KG1 (cell line): ENCODE results near the gene ZNHIT6.

Experiments used
- DNase-seq: peaks from one replicate; lab custom pipeline; 2025; lab: John Stamatoyannopoulos, UW

ZNHIT6 gene

DNA sequence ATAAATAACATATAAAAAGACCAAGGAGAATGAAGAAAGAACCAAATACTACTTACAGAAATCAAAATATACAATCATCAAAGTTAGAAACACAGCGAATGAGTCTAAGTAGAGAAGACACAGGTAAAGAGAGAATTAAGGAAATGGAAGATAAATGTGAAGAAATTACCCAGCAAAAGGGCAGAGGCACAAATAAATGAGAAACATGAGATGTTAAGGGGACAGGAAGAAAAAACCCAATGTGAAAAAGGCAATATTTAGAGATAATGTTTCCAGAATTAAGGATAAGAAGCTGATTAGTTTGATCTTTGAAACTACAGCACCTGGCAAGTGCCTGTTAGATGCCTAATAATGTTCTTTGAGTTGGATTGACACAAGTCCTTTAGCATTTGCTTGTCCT is 86.8 kb downstream of the ZNHIT6 start:
- no peak for DNase-seq

DNA sequence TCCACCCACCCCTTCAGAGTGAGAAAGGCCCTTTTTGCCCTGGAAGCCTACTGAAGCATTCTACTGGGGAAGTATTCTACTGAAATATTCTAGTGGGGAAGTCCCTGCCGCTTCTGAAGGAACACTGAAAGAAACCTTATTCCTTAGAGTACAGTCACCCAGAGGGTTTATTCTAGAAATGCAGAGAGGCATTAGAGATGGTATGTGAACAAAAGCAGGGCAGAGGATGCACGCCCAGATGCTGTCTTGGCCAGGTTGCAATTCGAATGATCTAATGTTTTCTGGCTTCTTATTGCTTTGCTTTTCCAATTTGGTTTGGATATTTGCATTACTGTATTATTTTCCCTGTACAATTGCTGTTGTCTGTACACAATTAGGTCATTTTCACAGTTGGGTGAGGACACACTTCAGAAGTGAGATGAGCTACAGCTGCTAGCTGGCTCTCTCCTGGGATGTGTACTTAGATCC is 90.6 kb downstream of the ZNHIT6 start:
- no peak for DNase-seq

- no peak for DNase-seq
These were observed 91.5 kb downstream of the ZNHIT6 start for GRCh38 chr1:85616736-85617135.

- DNase-seq: no peak
These were observed 91.9 kb downstream of the ZNHIT6 start for GRCh38 chr1:85616364-85616705.

DNA sequence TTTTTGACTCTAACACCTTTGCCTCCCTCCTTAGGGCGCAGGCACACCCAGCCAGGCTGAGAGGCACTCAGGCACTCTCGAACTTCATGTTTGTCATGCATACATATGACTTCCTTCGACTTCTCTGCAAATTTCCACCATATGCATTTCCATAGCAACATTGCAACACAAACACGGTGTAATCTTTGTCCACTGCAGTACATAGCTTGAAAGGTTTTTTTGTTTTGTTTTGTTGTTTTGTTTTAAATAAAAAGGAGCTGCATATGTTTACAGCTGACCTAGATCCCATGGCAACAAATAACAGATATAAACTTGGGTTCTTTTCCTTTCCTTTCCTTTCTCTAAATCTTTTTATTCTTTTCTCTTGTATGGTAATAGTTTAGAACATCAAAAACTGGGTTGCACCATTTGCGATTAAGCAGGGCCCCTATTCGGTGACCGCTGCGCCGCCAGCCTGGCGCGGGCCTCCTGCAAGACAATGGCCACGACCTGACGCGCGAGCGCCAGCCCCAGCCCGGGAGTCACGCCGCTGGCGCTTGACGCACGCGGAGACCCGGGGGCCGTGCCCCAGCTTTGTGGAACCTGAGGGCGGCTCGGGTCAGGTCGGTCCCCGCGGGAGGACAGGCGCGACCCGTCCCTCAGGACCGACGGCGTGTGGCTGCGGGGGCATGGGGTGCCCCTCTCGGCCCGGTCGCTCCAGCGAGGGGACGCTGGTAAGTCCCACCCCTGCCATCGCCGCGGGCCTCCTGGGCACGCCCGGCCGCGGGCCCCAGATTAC is 92.5 kb downstream of the ZNHIT6 start:
- no peak for DNase-seq

DNA sequence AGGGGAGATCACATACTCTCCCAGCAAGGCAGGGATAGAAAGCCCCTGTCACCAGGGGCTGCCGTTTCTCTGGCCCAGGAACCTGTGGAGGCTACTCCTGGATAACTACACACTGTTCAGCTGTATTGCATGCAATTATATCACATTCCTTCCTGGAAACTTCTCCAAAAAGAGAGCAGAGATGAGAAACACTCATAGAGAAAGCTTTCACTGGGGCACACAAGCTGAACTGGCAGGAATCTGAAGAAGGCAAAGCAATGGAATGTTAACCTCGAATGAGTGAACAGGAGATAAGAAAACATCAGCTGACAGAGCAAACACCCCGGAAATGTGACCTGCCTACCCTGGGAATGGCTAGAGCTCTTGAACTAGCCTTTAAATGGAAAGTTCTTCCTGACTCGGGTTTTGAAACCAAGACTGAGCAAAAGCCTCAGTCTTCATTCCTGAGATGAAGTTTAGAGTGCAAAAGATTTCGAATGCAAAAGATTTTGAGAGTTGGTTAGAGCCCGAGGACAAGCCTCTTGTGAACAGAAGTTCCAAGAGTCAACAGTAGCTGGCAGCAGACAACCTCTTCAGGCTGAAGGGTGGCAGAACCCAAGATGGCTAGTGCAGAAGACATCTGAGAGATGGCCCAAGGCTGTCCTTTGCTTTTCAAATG is 95.4 kb downstream of the ZNHIT6 start:
- DNase-seq: no peak

DNA sequence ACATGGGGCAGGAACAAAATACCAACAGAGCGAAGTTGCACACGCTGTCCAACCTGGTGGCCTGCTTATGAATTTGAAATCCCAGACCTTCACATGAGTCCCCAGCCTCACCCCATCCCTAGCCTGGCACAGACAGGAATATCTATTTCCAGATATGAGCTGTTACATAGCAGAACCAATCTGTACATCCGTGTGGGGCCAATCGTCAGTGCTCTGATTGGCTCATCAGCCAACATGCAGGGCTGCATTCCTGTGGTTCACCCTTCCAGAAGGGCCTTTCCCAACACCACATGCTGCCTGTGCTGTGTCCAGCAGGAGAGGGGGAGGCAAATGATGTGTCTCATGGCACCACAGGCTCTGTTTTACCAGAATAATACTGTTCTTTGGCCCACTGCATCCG is 96.4 kb downstream of the ZNHIT6 start:
- DNase-seq: no peak

DNA sequence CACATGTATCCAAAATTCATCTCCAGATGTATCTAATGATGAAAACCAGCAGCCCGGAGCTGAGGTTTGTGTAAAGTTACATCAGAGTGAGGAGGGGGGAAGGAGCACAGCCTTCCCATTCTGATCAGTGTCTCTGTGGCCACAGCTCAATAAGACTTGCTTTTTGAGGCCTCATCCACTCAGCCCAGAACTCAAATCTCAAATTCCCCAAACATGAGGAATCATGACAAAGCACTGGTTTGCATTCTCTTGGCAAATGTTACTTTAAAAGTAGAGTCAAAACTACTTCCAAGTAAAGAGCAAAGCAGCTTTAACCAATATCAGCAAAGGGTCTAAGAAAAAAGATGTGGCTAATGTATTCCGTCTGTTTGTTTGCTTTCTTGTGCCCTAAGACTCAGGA is 96.8 kb downstream of the ZNHIT6 start:
- DNase-seq: no peak

GRCh38 chr1:85609976-85610375 is 98.3 kb downstream of the ZNHIT6 start:
- no peak for DNase-seq

DNA sequence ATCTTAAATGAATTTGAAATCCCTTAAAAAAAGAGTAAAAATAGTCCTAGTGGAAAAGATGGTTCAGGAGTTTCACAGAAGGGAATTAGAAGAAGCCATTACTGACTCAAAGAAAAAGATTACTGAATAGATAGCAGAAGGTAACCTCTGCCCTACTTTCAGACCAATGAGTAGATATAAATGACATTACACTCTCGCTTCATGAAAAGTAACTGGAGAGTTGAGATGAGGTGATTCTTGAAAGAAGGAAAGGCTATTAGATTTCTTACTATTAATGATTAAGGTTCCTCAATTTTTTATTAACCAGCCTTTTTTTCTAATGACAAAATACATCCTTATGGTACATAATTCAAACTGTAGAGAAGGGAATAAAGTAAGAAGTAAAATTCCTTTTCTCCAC is 99.4 kb downstream of the ZNHIT6 start:
- no peak for DNase-seq

DNA sequence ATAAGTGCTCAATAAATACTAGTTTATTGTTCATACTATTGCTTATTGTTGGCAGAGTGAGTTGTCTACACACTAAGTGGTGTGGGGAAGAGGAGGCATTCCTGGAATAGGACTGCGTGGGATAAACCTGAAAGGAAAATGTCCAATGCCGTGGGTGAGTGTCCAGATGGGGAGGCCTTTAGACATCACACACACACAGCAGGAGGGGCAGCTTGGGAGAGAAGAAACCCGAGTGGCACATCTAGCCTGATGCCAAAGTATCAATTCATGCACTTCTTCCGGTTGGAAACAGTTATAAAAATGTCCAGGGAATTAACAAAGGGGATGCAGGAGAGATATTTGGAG is 100.3 kb downstream of the ZNHIT6 start:
- no peak for DNase-seq

- DNase-seq: no peak
These were observed 100.9 kb downstream of the ZNHIT6 start for GRCh38 chr1:85607126-85607920.

DNA sequence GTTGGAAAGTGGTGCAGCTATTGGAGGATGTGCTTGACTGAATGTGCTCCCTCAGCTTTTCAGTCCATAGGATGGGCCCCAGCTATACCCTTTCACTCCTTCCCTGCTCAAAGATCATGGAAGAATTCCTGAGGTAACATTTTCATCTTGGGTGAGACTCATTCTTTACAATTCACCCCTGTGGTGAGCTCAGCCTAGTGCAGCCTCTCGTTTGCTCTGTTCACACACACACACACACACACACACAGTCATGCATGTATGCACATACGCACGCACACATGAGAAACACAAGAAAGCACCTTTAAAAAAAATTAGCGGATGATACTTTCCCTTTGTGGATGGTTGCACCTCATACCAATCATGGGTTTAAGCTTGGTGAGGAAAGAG is 101.8 kb downstream of the ZNHIT6 start:
- no peak for DNase-seq

DNA sequence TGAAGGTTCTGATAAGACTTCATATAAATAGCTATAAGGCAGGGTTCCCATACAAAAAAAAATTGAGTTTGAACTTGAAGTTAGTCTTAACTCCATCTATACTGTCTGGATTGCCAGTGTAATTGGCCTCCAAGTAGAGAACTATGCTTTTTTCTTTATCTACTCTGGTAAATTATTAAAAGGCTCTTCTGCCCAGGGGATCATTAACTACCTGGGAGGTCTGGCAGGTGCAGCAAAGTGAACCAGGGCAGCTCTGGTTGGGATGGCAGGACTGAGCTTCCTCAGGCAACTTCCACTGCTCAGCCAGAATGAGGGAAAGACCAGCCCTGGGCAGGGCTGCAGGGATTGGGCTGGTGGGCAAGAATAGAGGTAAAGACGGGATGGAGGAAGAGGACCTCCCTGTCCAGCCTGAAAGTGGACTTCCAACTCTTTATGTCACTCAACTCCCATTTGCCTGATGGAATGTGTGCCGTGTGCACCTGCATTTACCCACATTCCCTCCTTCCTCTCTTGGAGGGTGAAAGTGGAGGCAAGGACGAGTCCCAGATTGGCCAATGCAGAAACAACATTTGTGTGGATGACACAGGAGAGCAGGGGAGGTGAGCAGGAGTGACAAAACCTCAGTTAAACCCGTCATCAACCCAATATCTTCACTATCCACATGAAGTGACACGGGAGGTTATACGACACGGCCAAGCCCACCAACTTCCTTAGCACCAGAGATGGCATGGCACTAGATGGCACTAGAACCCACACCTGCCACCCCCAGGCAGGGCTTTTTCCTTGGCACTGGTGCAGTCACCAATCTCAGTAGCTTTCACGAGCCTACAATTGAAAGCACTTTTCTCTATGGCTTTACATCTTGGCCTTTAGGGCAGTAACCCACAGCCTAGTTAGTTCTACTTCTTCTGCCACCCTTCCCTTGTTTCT is 102.5 kb downstream of the ZNHIT6 start:
- DNase-seq: no peak

DNA sequence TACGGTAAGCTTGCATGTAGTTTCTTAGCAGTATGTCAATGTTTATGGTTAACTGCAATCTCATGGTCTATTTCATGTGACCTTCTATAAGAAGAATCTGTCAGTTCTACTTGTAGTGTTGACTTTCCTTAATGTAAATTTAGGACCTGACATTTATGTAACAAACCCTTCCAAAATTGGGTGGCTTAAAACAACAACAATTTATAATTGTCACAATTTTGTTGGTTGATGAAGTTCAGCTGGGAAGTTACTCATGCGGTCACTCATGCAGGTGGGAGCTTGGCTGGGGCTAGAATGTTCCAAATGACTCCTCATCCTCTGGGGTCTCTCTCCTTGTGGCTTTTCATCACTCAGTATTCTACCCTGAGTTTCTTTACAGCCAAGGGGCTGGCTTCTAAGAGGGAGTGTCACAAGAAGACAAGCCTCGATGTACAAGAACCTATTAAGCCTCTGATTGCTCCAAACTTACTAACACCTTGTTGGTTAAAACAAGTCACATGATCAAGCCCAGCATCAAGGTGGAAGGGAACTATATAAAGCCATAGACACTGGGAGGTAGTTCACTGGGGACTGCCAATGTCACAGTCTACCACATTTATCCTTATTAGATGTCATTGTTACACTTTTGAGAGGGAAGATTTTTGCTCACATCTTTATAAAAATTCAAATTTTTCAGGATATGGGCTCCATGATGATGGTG is 103.8 kb downstream of the ZNHIT6 start:
- DNase-seq: no peak

DNA sequence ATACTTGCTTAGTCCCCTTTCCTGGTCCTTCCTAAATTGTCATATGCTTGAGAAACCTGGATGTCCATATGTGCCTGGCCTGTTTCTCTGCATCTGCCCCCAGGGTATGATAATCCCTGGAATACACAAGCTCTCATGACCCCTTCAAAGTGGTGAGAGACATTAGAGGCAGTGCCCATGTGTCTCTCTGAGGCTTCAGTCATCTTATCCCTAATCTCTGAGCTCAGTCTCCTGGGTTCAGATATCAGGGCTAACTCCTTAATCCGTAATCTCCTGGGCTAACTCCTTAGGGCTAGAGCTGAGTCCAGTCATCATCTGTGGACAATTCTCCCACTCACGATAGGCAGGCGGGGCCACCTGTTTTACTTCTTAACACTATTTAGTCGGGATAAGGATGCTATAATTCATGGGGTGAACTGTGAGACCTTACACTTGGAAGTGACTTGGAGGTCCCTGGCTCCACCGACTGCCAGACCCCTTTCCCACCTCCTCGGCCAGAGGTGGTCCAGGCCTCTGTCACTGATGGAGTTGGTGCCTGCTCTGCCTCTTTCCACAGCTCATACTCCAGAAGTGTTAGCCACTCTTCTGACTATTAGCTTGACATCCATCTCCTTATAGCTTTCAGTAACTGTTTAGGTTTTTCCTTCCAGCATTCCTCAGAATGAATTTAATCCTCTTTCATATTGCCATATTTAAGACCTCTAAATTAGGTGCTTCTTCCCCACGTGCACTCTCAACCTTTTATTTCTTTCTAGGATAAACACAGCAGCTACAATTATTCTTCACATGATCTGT is 105.0 kb downstream of the ZNHIT6 start:
- no peak for DNase-seq

DNA sequence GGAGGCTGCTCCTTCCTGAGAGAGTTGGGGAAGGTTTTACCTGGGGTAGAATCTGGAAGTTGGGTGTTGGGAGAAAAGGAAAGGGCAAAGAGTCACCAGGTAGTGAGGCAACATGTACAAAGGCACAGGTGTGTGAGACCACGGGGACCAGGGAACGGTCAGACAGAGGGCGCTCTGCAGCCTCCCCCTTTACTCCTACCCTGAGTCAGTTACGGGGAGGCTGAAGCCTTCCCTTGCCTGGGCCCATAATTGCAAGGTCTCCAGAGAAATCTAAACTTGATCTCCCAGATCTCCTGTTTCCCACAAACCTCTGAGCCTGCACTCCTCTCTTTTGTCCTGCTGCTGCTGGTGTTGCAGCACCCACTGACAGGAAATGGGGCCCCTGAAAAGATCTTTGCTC is 105.7 kb downstream of the ZNHIT6 start:
- no peak for DNase-seq

DNA sequence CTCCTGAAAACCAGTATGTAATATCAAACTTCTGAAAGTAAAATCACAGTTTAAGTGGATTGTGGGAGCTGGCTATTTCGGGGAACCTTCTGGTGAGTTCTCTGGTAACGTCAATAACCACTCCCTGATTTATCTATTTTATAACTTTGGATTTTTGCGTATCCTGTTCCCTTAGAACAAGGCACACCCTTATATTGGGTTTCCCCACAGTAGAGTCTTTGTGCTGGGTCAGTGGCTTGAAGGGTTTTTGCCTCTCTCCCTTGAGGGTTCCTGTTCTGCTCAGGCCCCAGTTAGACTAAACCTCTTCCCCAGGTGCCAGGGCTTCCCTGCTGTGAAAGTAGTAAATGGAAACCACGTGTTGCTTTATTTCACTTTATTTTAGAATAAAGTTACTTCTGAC is 106.3 kb downstream of the ZNHIT6 start:
- DNase-seq: no peak

DNA sequence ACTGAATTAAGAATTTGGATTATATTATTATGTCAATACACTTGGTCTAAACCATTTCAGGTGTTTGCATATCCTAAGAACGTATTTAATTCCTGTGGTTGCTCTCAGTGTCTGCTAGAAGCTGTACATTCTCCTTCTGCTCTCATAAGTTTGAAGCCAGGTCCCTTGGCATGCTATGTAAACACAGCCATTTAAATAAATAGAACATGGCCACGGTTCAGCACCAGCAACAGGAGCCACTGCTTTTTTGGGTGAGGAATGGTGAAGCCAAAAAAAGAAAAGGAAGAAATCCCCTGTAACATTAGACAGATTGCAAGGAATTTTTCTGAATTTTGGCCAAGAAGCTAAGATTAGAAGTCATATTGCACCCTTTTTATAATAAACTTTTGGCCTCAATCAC is 108.6 kb downstream of the ZNHIT6 start:
- DNase-seq: no peak
